Adrenal gland (tissue), 12 donors: ENCODE results near the gene SYT8. TPM values are rescaled to one million over a fixed set of nuclear protein-coding genes. Genes with fewer than 3 reads are reported as not detected.

Experiments used
- DNase-seq, 7 donors: peaks; one replicate each; pipeline ENCODE4 v3.0.0-alpha.2; 2019 to 2020
- H3K27ac ChIP-seq, 5 donors: fragments of 200-600 bp; sonication (generic) in 4 of 5; 1 replicate in 3 of 5; 2 replicates in 2 of 5; pipeline versions ENCODE4 v1.5.1 to v1.8.0; 2016 to 2020; ENCODE audit warnings: mild to moderate bottlenecking in 1 of 5
- H3K27me3 ChIP-seq: fragments of 200-600 bp; 2 replicates; pipeline ENCODE4 v1.8.0; 2021
- H3K36me3 ChIP-seq, 2 donors: fragments of 200-600 bp; replicated peaks in 1 of 2; 1 replicate in 1 of 2; 2 replicates in 1 of 2; pipeline versions ENCODE4 v1.5.1 to v1.8.0; 2018 to 2022
- H3K4me1 ChIP-seq, 2 donors: fragments of 200-600 bp; replicated peaks in 1 of 2; 1 replicate in 1 of 2; 2 replicates in 1 of 2; pipeline versions ENCODE4 v1.5.1 to v1.8.0; 2018 to 2021
- H3K4me3 ChIP-seq, 4 donors: fragments of 200-600 bp; sonication (generic) in 3 of 4; one replicate each; pipeline ENCODE4 v1.5.1; 2016 to 2018
- H3K9me3 ChIP-seq, 3 donors: fragments of 200-600 bp; sonication (generic) in 1 of 3; replicated peaks in 1 of 3; 1 replicate in 2 of 3; 2 replicates in 1 of 3; pipeline versions ENCODE4 v1.5.1 to v1.8.0; 2016 to 2021
- POLR2A ChIP-seq, 2 donors: fragments of 450-650 bp; IDR thresholded peaks; one replicate each; pipeline ENCODE4 v1.6.1; 2017; ENCODE audit warnings: antibody characterized with exemption in 2 of 2, mild to moderate bottlenecking in 2 of 2, moderate library complexity in 1 of 2
- WGBS, 4 donors: extraction: QIAGEN DNeasy Blood & Tissue Kit in 2 of 4; methylation state at CpG; one replicate each; pipeline versions ENCODE4 v1.1.5 to v1.1.7; 2013 to 2017; 5-methylcytosine and 5-hydroxymethylcytosine counted together
- intact Hi-C, 2 donors: fragments of 100-400 bp; cut with DNase I; formaldehyde crosslinking; loops; one replicate each; pipeline versions ENCODE4 v1.14.1 to v1.15.0; 2022 to 2023
- polyA plus RNA-seq, 3 donors: library from polyadenylated mRNA; stranded (reverse); fragments of 200-250 nt in 2 of 3; fragments of 350-450 nt in 1 of 3; fragmentation: Illumina TruSeq in 1 of 3; extraction: RNeasy Lipid Tissue Mini Kit (QIAGEN cat#74804) in 1 of 3; gene quantifications; one replicate each; pipeline ENCODE4 v1.2.3, GENCODE V29; 2013 to 2014
- total RNA-seq, 9 donors: library from RNA; depleted of rRNA in 4 of 9; stranded (reverse); fragments of >200 nt in 4 of 9; fragments of 120-200 nt in 1 of 9; fragmentation: NEBNext Ultra II Directional in 1 of 9; extraction: Animal tissue kit (Norgen Biotek cat#: 25700) in 1 of 9; gene quantifications; one replicate each; pipeline versions ENCODE4 v1.1.0 to v1.2.4, GENCODE V29; 2013 to 2023
- TF ChIP-seq, protein P1 (sequence below), 6 experiments: fragments of 450-650 bp in 4 of 6; fragments of 200-600 bp in 2 of 6; sonication (generic) in 1 of 6; IDR thresholded peaks; 1 replicate in 5 of 6; 2 replicates in 1 of 6; pipeline versions ENCODE4 v1.5.1 to v1.8.0; 2016 to 2021; ENCODE audit warnings: antibody characterized with exemption in 6 of 6, mild to moderate bottlenecking in 2 of 6, moderate library complexity in 1 of 6
- donor health status: healthy with polysubstance abuse.
- donor health status: Bipolar disorder and iron deficiency.
- donor health status: DM: yes; HTN: yes; CAD: no.
- donor health status: DM: no; HTN: no; CAD: no.
- donor health status: DM: no; HTN: no; CAD: no.
- donor health status: DM: yes; HTN: yes; CAD: no.

SYT8 gene
- total and polyA plus RNA-seq, 12 donors = 0.44 to 3.1 (median 0.91) TPM; not detected in 7

DNA sequence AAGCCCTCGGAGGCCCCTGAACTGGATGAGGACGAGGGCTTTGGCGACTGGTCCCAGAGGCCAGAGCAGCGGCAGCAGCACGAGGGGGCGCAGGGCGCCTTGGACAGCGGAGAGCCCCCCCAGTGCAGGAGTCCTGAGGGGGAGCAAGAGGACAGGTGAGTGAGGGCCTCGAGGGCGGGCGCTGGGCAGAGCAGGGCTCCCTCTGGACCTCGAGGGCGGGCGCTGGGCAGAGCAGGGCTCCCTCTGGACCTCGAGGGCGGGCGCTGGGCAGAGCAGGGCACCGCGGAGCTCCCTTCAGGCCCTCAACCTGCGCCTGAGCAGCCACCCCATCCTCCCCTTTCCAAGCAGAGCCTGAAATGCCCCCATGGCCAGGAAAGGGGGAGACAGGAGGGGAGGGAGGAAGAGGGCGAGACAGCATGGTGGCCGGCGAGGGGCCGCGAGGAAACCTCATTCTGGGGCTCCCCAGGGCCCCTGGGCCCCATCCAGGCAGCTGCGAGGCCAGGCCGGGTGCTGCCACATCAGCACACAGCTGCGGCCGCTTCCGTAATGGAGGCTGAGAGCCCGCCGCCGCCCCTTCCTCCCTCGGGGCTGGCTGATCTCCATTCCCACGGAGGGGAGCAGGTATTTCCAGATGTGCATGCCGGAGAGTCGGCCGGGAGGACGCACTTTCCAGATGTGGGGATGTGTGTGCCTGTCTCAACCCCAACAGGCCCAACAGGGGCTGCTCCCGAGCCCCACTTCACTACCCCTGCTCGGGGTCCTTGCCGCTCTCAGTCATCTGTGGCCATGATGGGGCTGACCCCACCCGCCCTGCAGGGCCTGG is 46.9 kb downstream of the SYT8 start:
- no peak for TF ChIP-seq POLR2A (IDR thresholded peaks at IDR 0.05)
- TF ChIP-seq, protein P1, sequence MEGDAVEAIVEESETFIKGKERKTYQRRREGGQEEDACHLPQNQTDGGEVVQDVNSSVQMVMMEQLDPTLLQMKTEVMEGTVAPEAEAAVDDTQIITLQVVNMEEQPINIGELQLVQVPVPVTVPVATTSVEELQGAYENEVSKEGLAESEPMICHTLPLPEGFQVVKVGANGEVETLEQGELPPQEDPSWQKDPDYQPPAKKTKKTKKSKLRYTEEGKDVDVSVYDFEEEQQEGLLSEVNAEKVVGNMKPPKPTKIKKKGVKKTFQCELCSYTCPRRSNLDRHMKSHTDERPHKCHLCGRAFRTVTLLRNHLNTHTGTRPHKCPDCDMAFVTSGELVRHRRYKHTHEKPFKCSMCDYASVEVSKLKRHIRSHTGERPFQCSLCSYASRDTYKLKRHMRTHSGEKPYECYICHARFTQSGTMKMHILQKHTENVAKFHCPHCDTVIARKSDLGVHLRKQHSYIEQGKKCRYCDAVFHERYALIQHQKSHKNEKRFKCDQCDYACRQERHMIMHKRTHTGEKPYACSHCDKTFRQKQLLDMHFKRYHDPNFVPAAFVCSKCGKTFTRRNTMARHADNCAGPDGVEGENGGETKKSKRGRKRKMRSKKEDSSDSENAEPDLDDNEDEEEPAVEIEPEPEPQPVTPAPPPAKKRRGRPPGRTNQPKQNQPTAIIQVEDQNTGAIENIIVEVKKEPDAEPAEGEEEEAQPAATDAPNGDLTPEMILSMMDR (IDR thresholded peaks at IDR 0.05) = no peak
- intact Hi-C loops = loop anchor here (5.0 kb wide), 2 partner anchors 36 to 271 kb away; partner anchors contain the start of gene TNNT3 (in 1 of the 2)
- H3K4me1 ChIP-seq = peaks cover 1 to 35% of the 10 kb centered on the region in 2 donors
- no peaks in the 10 kb centered on the region for H3K9me3 ChIP-seq
- 55 to 100% (median 64%) methylated on average over 2 to 43 of the region's 43 CpGs for WGBS, 4 donors
- H3K36me3 ChIP-seq = peaks cover 0 to 41% of the 10 kb centered on the region in 2 donors
- DNase-seq = peak in 5 of 7 donors; percentile 24 to 52 (median 31)
- no peaks in the 10 kb centered on the region for H3K27me3 ChIP-seq
- no peak overlapping the region for H3K4me3 ChIP-seq
- peak overlapping the region in 4 of 5 donors; percentile 31 to 97 (median 65) for H3K27ac ChIP-seq

DNA sequence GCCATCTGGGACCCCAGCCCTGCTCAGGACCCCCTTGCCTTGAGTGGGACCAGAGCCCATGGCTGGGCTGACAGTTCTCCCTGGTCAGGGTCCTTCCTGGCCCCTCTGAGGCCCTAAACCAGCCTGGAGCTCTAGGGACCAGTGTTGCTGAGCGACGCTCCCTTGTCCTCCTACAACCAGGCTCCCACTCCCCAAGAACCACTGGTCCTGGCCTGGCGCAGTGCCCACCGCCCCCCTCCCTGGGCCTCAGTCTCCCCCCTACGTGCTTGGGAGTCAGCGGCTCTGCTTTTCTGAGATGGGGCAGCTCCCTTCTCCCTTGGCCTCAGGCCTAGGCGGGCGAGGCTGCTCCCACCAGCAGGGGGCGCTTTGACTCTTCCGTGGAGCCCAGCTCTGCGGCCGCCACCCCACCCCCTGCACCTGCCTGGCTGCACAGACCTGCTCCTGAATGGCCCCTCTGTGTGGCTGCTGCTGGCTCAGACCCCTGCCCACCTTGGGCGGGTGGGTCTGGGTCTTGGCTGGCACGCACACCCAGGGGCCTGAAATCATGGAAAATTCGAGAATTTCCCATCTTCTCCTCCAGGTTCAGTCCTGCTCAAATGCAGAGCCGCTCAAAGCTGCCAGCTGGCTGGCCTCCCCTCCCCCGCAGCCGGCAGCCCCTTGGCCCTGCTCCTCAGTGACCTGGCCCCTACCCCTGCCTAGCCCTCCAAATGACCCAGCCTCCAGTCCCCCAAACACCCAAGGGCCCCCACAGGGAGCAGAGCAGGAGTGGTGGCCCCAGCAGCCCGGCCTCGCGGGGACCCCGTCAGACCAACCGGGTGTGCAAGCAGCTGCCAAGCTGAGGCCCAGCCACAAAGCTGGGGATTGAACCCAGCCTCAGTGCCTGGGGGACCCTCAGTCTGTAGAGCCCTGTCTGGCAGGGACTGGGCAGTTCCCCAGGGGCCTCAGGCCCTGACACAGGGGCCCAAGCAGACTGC is 47.8 kb downstream of the SYT8 start:
- H3K4me3 ChIP-seq = no peak overlapping the region
- H3K4me1 ChIP-seq = peaks cover 0 to 26% of the 10 kb centered on the region in 2 donors
- H3K27me3 ChIP-seq = no peaks in the 10 kb centered on the region
- no peak for TF ChIP-seq POLR2A (IDR thresholded peaks at IDR 0.05)
- TF ChIP-seq, protein P1 (IDR thresholded peaks at IDR 0.05) = peak; percentile 81 to 93 (median 86)
- H3K9me3 ChIP-seq = no peaks in the 10 kb centered on the region
- 18 to 39% (median 34%) methylated on average over 9 to 23 of the region's 23 CpGs for WGBS, 4 donors
- DNase-seq = peak; percentile 73 to 88 (median 82)
- H3K27ac ChIP-seq = peak overlapping the region in 3 of 5 donors; percentile 26 to 97 (median 76)
- H3K36me3 ChIP-seq = peaks cover 0 to 49% of the 10 kb centered on the region in 2 donors
- intact Hi-C loops = loop anchor here (5.0 kb wide), 2 partner anchors 35 to 270 kb away; partner anchors contain the start of gene TNNT3 (in 1 of the 2)

DNA sequence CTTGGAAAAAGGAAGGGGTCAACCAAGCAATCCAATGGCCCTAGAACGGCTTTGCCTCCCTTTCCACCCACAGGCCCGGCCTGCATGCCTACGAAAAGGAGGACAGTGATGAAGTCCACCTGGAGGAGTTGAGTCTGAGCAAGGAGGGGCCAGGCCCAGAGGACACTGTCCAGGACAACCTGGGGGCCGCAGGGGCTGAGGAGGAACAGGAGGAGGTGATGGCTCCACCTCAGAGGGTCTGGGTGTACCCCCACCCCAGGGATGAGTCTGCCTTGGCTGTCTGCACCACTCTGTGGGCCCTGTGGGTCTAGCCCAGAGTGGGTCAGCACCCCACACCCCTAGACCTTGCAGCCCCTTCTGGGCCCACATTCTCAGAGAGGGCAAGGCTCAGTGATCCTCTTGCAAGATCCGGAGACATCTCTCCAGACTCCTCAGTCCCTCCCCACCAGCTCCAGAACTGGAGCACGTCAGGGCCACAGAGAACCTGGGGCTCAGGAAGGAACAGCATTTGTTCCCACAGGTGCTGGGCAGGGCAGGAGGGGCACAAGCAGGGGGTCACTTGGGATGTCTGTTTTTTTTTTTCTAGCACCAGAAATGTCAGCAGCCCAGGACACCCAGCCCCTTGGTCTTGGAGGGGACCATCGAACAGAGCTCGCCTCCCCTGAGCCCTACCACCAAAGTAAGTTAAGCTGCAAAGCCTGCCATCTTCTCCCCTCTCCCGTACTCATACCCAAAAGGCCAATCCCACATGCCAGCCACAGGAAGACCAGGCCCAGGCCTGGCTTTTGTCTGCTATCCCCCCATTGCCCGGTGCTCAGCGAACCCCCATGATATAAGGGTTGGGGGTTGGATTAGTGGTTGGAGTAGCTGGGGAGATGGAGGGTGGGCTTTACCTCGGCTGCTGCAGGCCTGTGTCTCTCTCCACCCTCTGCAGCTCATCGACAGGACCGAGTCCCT is 48.8 kb downstream of the SYT8 start:
- H3K4me1 ChIP-seq = peaks cover 0 to 20% of the 10 kb centered on the region in 2 donors
- peaks cover 0 to 60% of the 10 kb centered on the region in 2 donors for H3K36me3 ChIP-seq
- peak overlapping the region in 3 of 5 donors; percentile 26 to 97 (median 76) for H3K27ac ChIP-seq
- H3K4me3 ChIP-seq = no peak overlapping the region
- peak in 3 of 7 donors; percentile 22 to 50 (median 29) for DNase-seq
- H3K9me3 ChIP-seq = no peaks in the 10 kb centered on the region
- 84 to 91% (median 87%) methylated on average over 10 to 14 of the region's 14 CpGs for WGBS, 4 donors
- intact Hi-C loops = loop anchor here (5.0 kb wide), 2 partner anchors 34 to 269 kb away; partner anchors contain the start of gene TNNT3 (in 1 of the 2)
- no peaks in the 10 kb centered on the region for H3K27me3 ChIP-seq
- TF ChIP-seq, protein P1 (IDR thresholded peaks at IDR 0.05) = no peak
- no peak for TF ChIP-seq POLR2A (IDR thresholded peaks at IDR 0.05)
